Fibroblast of mammary gland (primary cell): ENCODE measurements around the gene KCNQ5.

ENCODE experiments used
- DNase-seq: peaks from one replicate; pipeline ENCODE4 v3.0.0-alpha.2; 2010; ENCODE audit warnings: low read depth
- H3K4me3 ChIP-seq: 2 replicates; pipeline ENCODE4 v1.5.1; 2011; ENCODE audit warnings: low read depth, mild to moderate bottlenecking, low read length, moderate library complexity; ENCODE audit not compliant: control insufficient read depth
- TF ChIP-seq, protein P1 (sequence below): conservative IDR thresholded peaks from 2 replicates; pipeline ENCODE4 v1.5.1; 2011; ENCODE audit warnings: low read depth, low read length, inconsistent platforms; ENCODE audit not compliant: control insufficient read depth, insufficient read depth

The KCNQ5 gene

DNA sequence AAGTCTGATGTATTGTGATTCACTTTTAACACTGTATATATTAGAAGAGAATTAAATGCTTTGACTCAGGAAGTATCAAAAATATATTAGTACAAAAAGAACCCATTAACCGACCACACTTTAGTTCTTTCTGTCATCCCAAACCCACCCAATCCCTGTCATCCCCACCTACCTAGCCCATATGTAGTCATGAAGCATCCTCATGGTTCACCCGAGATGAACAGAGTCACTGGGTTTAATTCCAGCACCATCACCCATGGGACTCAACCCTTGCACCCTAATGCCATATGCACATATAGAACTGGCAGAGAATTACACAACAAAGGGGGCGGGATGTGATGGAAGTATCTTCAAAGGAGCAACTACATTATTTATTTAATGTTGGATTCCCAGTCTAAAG, 462.0 kb downstream of the KCNQ5 start:
- no peak for DNase-seq
- TF ChIP-seq, protein P1, sequence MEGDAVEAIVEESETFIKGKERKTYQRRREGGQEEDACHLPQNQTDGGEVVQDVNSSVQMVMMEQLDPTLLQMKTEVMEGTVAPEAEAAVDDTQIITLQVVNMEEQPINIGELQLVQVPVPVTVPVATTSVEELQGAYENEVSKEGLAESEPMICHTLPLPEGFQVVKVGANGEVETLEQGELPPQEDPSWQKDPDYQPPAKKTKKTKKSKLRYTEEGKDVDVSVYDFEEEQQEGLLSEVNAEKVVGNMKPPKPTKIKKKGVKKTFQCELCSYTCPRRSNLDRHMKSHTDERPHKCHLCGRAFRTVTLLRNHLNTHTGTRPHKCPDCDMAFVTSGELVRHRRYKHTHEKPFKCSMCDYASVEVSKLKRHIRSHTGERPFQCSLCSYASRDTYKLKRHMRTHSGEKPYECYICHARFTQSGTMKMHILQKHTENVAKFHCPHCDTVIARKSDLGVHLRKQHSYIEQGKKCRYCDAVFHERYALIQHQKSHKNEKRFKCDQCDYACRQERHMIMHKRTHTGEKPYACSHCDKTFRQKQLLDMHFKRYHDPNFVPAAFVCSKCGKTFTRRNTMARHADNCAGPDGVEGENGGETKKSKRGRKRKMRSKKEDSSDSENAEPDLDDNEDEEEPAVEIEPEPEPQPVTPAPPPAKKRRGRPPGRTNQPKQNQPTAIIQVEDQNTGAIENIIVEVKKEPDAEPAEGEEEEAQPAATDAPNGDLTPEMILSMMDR, result no peak
- H3K4me3 ChIP-seq, result no peak overlapping the region

DNA sequence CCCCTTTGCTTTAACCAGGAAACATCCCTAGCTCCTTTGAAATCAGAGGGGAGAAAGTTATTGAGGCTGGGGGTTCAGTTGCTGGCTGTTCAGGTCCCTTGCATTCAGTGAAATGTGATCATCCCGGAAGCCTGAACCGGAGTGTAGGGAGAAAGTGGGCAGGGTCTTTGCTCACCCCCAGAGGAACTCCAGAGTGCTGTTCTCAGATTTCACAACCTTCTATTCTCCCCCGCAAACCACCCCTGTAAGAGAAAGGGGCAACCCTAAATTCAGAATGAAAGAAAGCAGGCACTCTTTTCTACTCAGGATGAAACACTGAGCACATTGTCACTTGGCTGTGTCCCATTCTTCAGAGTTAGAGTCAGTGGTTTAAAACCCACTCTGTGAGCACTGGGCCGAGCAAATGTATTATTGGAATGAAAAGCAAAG, 463.6 kb downstream of the KCNQ5 start:
- DNase-seq, result no peak
- TF ChIP-seq, protein P1, result no peak
- no peak overlapping the region for H3K4me3 ChIP-seq

GRCh38 chr6:73086726-73087125, 464.9 kb downstream of the KCNQ5 start:
- TF ChIP-seq, protein P1, result no peak
- H3K4me3 ChIP-seq, result no peak overlapping the region
- no peak for DNase-seq

DNA sequence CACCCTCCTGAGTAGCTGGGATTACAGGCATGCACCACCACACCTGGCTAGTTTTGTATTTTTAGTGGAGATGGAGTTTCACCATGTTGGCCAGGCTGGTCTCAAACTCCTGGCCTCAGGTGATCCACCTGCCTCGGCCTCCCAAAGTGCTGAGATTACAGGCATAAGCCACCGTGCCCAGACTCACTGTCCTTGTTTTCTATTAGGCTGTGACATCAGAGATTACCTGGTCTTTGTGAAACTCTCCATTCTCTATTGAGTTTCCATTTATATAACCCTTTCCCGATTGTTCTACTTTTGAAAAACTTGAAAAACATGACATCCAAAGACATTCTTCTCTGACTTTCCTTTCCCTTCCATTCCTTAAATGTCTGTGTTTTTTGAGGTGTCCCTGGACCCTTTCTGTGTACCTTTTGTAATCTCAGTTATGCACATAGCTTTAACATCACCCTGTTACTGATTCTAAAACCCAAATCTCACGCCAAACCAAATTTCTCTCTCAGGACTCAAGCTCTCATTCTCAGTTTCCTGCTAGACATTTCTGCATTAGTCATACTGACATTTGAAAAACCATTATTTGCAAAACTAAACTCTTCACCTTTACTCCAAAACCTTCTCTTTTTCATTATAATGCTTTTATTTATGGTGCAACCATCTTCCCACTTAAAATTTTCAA, 466.4 kb downstream of the KCNQ5 start:
- no peak for DNase-seq
- no peak overlapping the region for H3K4me3 ChIP-seq
- TF ChIP-seq, protein P1, result no peak

GRCh38 chr6:73104921-73105320, 483.1 kb downstream of the KCNQ5 start:
- TF ChIP-seq, protein P1, result no peak
- no peak for DNase-seq
- H3K4me3 ChIP-seq, result no peak overlapping the region

DNA sequence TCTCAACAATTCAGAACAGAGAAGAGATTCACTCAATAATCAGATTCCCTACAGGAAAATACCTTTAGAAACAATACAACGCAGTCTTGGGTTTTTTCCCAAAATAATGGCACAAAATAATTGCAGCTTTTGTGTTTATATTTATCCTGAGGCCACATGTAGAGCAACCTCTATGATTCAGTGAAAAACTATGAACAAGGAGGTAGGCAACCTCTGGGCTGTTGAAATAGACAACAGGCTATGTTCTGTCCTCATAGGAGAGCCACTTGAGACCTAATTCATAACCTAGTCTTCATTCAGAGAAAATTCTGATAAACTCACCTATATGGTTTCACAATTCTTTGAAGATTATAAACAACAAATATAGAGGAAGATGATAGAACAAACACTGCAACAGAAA, 485.2 kb downstream of the KCNQ5 start:
- TF ChIP-seq, protein P1, result no peak
- H3K4me3 ChIP-seq, result no peak overlapping the region
- no peak for DNase-seq

- TF ChIP-seq, protein P1, result no peak
- H3K4me3 ChIP-seq, result no peak overlapping the region
- no peak for DNase-seq
These were observed 487.1 kb downstream of the KCNQ5 start for GRCh38 chr6:73108949-73109348.
